Stimulated activated naive CD8-positive, alpha-beta T cell treated with anti-CD3 and anti-CD28 coated beads, Interleukin-15, amount 100 ng/mL, for 72 hours (primary cell): ENCODE measurements around the gene RPP38.
A peak's percentile ranks its signal among the peaks of the same experiment; 100 is the strongest.

Experiments
- ATAC-seq: fragments of 150-1000 bp; cut with Tn5 transposase; 2 replicates; pipeline ENCODE4 v1.10.0; 2021; ENCODE audit warnings: mild to moderate bottlenecking, moderate library complexity
- DNase-seq, 2 donors: peaks; one replicate each; pipeline ENCODE4 v3.0.0; 2021 to 2022
- H3K27ac Mint-ChIP-seq, 2 donors: one replicate each; pipeline ENCODE4 v1.8.0; 2022; ENCODE audit warnings: mild to moderate bottlenecking in 2 of 2, mixed read lengths in 2 of 2, moderate library complexity in 2 of 2
- H3K27me3 Mint-ChIP-seq: one replicate; pipeline ENCODE4 v1.8.0; 2022; ENCODE audit warnings: mixed read lengths
- H3K4me1 Mint-ChIP-seq: one replicate; pipeline ENCODE4 v1.8.0; 2022; ENCODE audit warnings: mild to moderate bottlenecking, mixed read lengths
- H3K4me3 Mint-ChIP-seq, 2 donors: one replicate each; pipeline ENCODE4 v1.8.0; 2022; ENCODE audit warnings: mild to moderate bottlenecking in 2 of 2, mixed read lengths in 2 of 2, moderate library complexity in 1 of 2
- H3K9me3 Mint-ChIP-seq, 2 donors: one replicate each; pipeline ENCODE4 v1.8.0; 2022; ENCODE audit warnings: mixed read lengths in 2 of 2

The RPP38 gene

GRCh38 chr10:15091418-15091817 is 5.7 kb upstream of the RPP38 start:
- Mint-ChIP-seq H3K27ac (no peak overlapping the region), H3K27me3 (no peaks in the 10 kb centered on the region), H3K4me1 (peaks cover 5% of the 10 kb centered on the region), H3K4me3 (no peak overlapping the region), H3K9me3 (no peaks in the 10 kb centered on the region)
- DNase-seq: no peak
- ATAC-seq: no peak

- ATAC-seq: no peak
- no peak for DNase-seq
- Mint-ChIP-seq H3K27ac (peak overlapping the region in 1 of 2 donors; percentile 60), H3K4me1 (peaks cover 11% of the 10 kb centered on the region), H3K9me3 (no peaks in the 10 kb centered on the region), H3K4me3 (no peak overlapping the region), H3K27me3 (no peaks in the 10 kb centered on the region)
Measured at GRCh38 chr10:15092855-15093408, 4.2 kb upstream of the RPP38 start.

- H3K27ac Mint-ChIP-seq: peak overlapping the region; percentile 98
- no peaks in the 10 kb centered on the region for H3K9me3 Mint-ChIP-seq
- peaks cover 38% of the 10 kb centered on the region for H3K4me1 Mint-ChIP-seq
- peak; percentile 41 for ATAC-seq
- no peaks in the 10 kb centered on the region for H3K27me3 Mint-ChIP-seq
- peak overlapping the region; percentile 94 to 96 for H3K4me3 Mint-ChIP-seq
- no peak for DNase-seq
Measured at GRCh38 chr10:15096661-15097010, 519 bp upstream of the RPP38 start.

GRCh38 chr10:15099886-15100285 is 2.7 kb downstream of the RPP38 start:
- no peak for ATAC-seq
- Mint-ChIP-seq H3K27ac (peak overlapping the region in 1 of 2 donors; percentile 40), H3K4me3 (peak overlapping the region; percentile 0 to 2), H3K4me1 (peaks cover 39% of the 10 kb centered on the region), H3K9me3 (no peaks in the 10 kb centered on the region), H3K27me3 (no peaks in the 10 kb centered on the region)
- no peak for DNase-seq

- H3K27me3 Mint-ChIP-seq: no peaks in the 10 kb centered on the region
- H3K4me3 Mint-ChIP-seq: no peak overlapping the region
- H3K4me1 Mint-ChIP-seq: peaks cover 35% of the 10 kb centered on the region
- no peaks in the 10 kb centered on the region for H3K9me3 Mint-ChIP-seq
- ATAC-seq (no peak), DNase-seq (no peak)
- no peak overlapping the region for H3K27ac Mint-ChIP-seq
Measured at GRCh38 chr10:15103513-15103912, 6.4 kb downstream of the RPP38 start.

- no peak overlapping the region for H3K4me3 Mint-ChIP-seq
- peak overlapping the region in 1 of 2 donors; percentile 52 for H3K27ac Mint-ChIP-seq
- ATAC-seq (peak; percentile 89), DNase-seq (peak; percentile 50 to 59)
- H3K4me1 Mint-ChIP-seq: peaks cover 10% of the 10 kb centered on the region
- H3K9me3 Mint-ChIP-seq: no peaks in the 10 kb centered on the region
- H3K27me3 Mint-ChIP-seq: no peaks in the 10 kb centered on the region
Measured at GRCh38 chr10:15106352-15107013, 9.3 kb downstream of the RPP38 start.

GRCh38 chr10:15112657-15113056 is 15.5 kb downstream of the RPP38 start:
- peak; percentile 35 for ATAC-seq

GRCh38 chr10:15113766-15114165 is 16.6 kb downstream of the RPP38 start:
- no peaks in the 10 kb centered on the region for H3K9me3 Mint-ChIP-seq
- H3K4me1 Mint-ChIP-seq: peaks cover 5% of the 10 kb centered on the region
- ATAC-seq (no peak), DNase-seq (no peak)
- no peak overlapping the region for H3K27ac Mint-ChIP-seq
- H3K27me3 Mint-ChIP-seq: no peaks in the 10 kb centered on the region
- no peak overlapping the region for H3K4me3 Mint-ChIP-seq

More at GRCh38 chr10:15112657-15113056, 15.5 kb downstream of the RPP38 start:
- no peaks in the 10 kb centered on the region for H3K27me3 Mint-ChIP-seq
- H3K4me3 Mint-ChIP-seq: no peak overlapping the region
- H3K27ac Mint-ChIP-seq: peak overlapping the region in 1 of 2 donors; percentile 40
- H3K9me3 Mint-ChIP-seq: no peaks in the 10 kb centered on the region
- no peak for DNase-seq
- H3K4me1 Mint-ChIP-seq: peaks cover 5% of the 10 kb centered on the region

GRCh38 chr10:15116225-15116624 is 19.1 kb downstream of the RPP38 start:
- Mint-ChIP-seq H3K9me3 (no peaks in the 10 kb centered on the region), H3K27ac (no peak overlapping the region), H3K4me1 (peaks cover 5% of the 10 kb centered on the region), H3K27me3 (no peaks in the 10 kb centered on the region), H3K4me3 (no peak overlapping the region)
- ATAC-seq: no peak
- DNase-seq: no peak

GRCh38 chr10:15118615-15119014 is 21.5 kb downstream of the RPP38 start:
- DNase-seq: no peak
- Mint-ChIP-seq H3K27ac (no peak overlapping the region), H3K4me3 (no peak overlapping the region), H3K4me1 (peaks cover 13% of the 10 kb centered on the region), H3K27me3 (no peaks in the 10 kb centered on the region), H3K9me3 (no peaks in the 10 kb centered on the region)
- no peak for ATAC-seq

GRCh38 chr10:15120523-15120922 is 23.4 kb downstream of the RPP38 start:
- Mint-ChIP-seq H3K27me3 (no peaks in the 10 kb centered on the region), H3K4me1 (peaks cover 31% of the 10 kb centered on the region), H3K9me3 (no peaks in the 10 kb centered on the region), H3K27ac (no peak overlapping the region), H3K4me3 (no peak overlapping the region)
- no peak for ATAC-seq
- DNase-seq: no peak

GRCh38 chr10:15121707-15122106 is 24.6 kb downstream of the RPP38 start:
- no peak for DNase-seq
- peak overlapping the region in 1 of 2 donors; percentile 63 for H3K27ac Mint-ChIP-seq
- ATAC-seq: no peak
- peaks cover 31% of the 10 kb centered on the region for H3K4me1 Mint-ChIP-seq
- peak overlapping the region in 1 of 2 donors; percentile 22 for H3K4me3 Mint-ChIP-seq
- no peaks in the 10 kb centered on the region for H3K27me3 Mint-ChIP-seq
- H3K9me3 Mint-ChIP-seq: no peaks in the 10 kb centered on the region

GRCh38 chr10:15122477-15123030 is 25.4 kb downstream of the RPP38 start:
- Mint-ChIP-seq H3K4me1 (peaks cover 31% of the 10 kb centered on the region), H3K27me3 (no peaks in the 10 kb centered on the region), H3K9me3 (no peaks in the 10 kb centered on the region), H3K4me3 (peak overlapping the region; percentile 48 to 78), H3K27ac (peak overlapping the region; percentile 86 to 93)
- DNase-seq (peak in 1 of 2 donors; percentile 21), ATAC-seq (peak; percentile 88)

- Mint-ChIP-seq H3K9me3 (no peaks in the 10 kb centered on the region), H3K27ac (peak overlapping the region; percentile 55 to 93), H3K4me3 (peak overlapping the region; percentile 6 to 49), H3K27me3 (no peaks in the 10 kb centered on the region), H3K4me1 (peaks cover 31% of the 10 kb centered on the region)
- ATAC-seq: peak; percentile 82
- no peak for DNase-seq
Measured at GRCh38 chr10:15123749-15124184, 26.6 kb downstream of the RPP38 start.

GRCh38 chr10:15124190-15124589 is 27.0 kb downstream of the RPP38 start:
- no peaks in the 10 kb centered on the region for H3K9me3 Mint-ChIP-seq
- peaks cover 32% of the 10 kb centered on the region for H3K4me1 Mint-ChIP-seq
- ATAC-seq (no peak), DNase-seq (no peak)
- H3K27me3 Mint-ChIP-seq: no peaks in the 10 kb centered on the region
- H3K27ac Mint-ChIP-seq: peak overlapping the region; percentile 55 to 93
- H3K4me3 Mint-ChIP-seq: peak overlapping the region; percentile 6 to 49

- no peaks in the 10 kb centered on the region for H3K27me3 Mint-ChIP-seq
- no peaks in the 10 kb centered on the region for H3K9me3 Mint-ChIP-seq
- H3K4me1 Mint-ChIP-seq: peaks cover 36% of the 10 kb centered on the region
- H3K27ac Mint-ChIP-seq: no peak overlapping the region
- no peak overlapping the region for H3K4me3 Mint-ChIP-seq
- ATAC-seq (no peak), DNase-seq (no peak)
Measured at GRCh38 chr10:15124908-15125307, 27.8 kb downstream of the RPP38 start.
